ENCODE measurements around the gene ACTR1A. TPM values are rescaled to one million over a fixed set of nuclear protein-coding genes. Genes with fewer than 3 reads are reported as not detected.

ACTR1A gene
- 100 to 1,000 TPM in 2 of 4 donors, 10 to 100 TPM in 2; 77.7 to 131 (median 106) TPM for total RNA-seq

- TF ChIP-seq POLR2A (IDR thresholded peaks at IDR 0.05), result no peak
- no peak for TF ChIP-seq CTCF (IDR thresholded peaks at IDR 0.05)
- intact Hi-C loops (cut with DNase I; ENCODE audit: low total_unique reads), result loop anchor here (2.0 kb wide), 1 partner anchor 82 kb away; no protein-coding TSS in a partner anchor
- H3K4me3 ChIP-seq (ENCODE audit: low read depth, poor library complexity, severe bottlenecking), result peak within 1 kb of the TSS; percentile 96
- DNase-seq (ENCODE audit: low spot score in 2 of 2), result peak; percentile 97 to 99
- 0% methylated on average over 35 to 38 of the region's 42 CpGs for WGBS, 2 donors
Measured at GRCh38 chr10:102502337-102503151, at the start of gene ACTR1A. TSS of gene ACTR1A (minus strand) at chr10:102502712. CDS start at chr10:102502647, 65 bp downstream.

GRCh38 chr10:102550636-102551210 lies 48.2 kb upstream of the ACTR1A start:
- 95 to 96% methylated on average over 9 of the region's 9 CpGs for WGBS, 2 donors
- TF ChIP-seq CTCF (IDR thresholded peaks at IDR 0.05) (no peak), POLR2A (IDR thresholded peaks at IDR 0.05) (no peak)
- H3K4me3 ChIP-seq (ENCODE audit: low read depth, poor library complexity, severe bottlenecking), result no peak overlapping the region
- intact Hi-C loops (cut with DNase I; ENCODE audit: low total_unique reads), result no loop called here
- no peak for DNase-seq (ENCODE audit: low spot score in 2 of 2)

- DNase-seq (ENCODE audit: low spot score in 2 of 2), result no peak
- WGBS, 2 donors, result 77 to 89% methylated on average over 1 of the region's 1 CpG
- H3K4me3 ChIP-seq (ENCODE audit: low read depth, poor library complexity, severe bottlenecking), result no peak overlapping the region
- TF ChIP-seq CTCF (IDR thresholded peaks at IDR 0.05), result no peak
- intact Hi-C loops (cut with DNase I; ENCODE audit: low total_unique reads), result no loop called here
Measured at GRCh38 chr10:102549549-102549948, 47.0 kb upstream of the ACTR1A start.

GRCh38 chr10:102546606-102547320 lies 44.3 kb upstream of the ACTR1A start:
- intact Hi-C loops (cut with DNase I; ENCODE audit: low total_unique reads), result no loop called here
- TF ChIP-seq CTCF (IDR thresholded peaks at IDR 0.05), result no peak
- no peak for TF ChIP-seq POLR2A (IDR thresholded peaks at IDR 0.05)
- 43 to 56% methylated on average over 11 to 12 of the region's 12 CpGs for WGBS, 2 donors
- DNase-seq (ENCODE audit: low spot score in 2 of 2), result no peak
- no peak overlapping the region for H3K4me3 ChIP-seq (ENCODE audit: low read depth, poor library complexity, severe bottlenecking)

- WGBS, 2 donors, result 19 to 24% methylated on average over 2 of the region's 2 CpGs
- intact Hi-C loops (cut with DNase I; ENCODE audit: low total_unique reads), result no loop called here
- DNase-seq (ENCODE audit: low spot score in 2 of 2), result no peak
- no peak overlapping the region for H3K4me3 ChIP-seq (ENCODE audit: low read depth, poor library complexity, severe bottlenecking)
- TF ChIP-seq CTCF (IDR thresholded peaks at IDR 0.05), result no peak
- TF ChIP-seq POLR2A (IDR thresholded peaks at IDR 0.05), result no peak
Measured at GRCh38 chr10:102545997-102546396, 43.5 kb upstream of the ACTR1A start.
